ENCODE data around the gene CHKA.

Gene CHKA

DNA sequence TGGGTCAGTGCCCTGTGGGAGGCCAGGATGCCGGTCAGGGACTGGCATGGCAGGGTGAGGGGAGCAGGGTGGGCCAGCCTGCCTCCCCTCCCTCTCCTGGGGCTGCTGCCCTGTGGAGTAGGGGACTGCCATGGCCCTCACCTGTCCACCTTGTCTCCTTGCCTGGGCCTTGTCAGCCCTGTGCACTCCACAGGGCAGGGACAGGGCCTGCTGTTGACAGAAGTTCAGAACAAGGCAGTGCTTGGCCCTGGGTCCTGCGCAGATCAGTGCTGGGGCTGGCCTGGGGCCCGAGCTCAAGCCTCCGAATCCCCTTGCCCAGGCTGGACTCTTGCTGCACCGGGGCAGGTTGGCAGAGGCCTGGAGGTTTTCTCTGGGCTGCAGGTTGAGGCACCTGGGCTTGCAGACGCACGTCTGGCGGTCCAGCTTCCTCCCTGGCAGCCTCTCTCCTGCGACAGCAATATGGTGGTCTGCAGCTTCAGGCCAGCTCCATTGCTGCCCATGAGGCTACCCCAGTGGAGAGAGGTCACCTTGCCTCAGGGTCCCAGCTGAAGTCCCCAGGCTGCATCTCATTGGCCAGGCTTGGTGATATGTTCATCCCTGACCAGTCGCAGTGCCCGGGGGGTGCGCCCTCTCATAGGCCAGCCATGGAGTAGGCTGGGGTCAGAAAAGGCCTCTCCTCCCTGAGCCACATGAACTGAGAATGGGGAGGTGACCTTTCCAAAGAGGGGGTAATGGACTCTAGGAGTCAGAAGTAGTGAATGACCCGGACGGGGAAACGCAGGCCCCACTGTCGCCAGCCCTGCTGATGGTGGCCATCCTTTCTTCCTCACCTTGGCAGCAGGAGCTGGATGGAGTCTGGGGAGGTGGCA, 21.5 kb upstream of the CHKA start:
- no peak for DNase-seq

DNA sequence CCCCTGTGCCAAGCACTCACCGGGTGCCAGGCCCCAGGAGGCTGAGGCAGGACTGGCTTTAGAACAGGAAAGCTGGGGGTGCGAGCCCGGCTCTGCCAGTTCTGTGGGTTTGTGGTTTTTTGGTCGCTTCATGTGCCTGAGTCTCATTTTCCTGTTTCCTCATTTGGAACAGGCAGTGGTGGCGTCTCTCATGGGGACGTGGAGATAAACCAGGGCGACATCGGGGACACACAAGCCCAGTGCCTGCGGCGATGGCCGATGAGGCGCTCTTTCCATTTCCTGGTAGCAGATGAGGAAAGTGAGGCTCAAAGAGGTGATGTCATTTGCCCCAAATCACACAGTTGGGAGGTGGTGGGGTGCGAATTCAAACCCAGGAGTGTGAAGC, 20.8 kb upstream of the CHKA start:
- DNase-seq, result peak; percentile 77

- no peak for DNase-seq
Observed at GRCh38 chr11:68141246-68142027, 20.2 kb upstream of the CHKA start.

DNA sequence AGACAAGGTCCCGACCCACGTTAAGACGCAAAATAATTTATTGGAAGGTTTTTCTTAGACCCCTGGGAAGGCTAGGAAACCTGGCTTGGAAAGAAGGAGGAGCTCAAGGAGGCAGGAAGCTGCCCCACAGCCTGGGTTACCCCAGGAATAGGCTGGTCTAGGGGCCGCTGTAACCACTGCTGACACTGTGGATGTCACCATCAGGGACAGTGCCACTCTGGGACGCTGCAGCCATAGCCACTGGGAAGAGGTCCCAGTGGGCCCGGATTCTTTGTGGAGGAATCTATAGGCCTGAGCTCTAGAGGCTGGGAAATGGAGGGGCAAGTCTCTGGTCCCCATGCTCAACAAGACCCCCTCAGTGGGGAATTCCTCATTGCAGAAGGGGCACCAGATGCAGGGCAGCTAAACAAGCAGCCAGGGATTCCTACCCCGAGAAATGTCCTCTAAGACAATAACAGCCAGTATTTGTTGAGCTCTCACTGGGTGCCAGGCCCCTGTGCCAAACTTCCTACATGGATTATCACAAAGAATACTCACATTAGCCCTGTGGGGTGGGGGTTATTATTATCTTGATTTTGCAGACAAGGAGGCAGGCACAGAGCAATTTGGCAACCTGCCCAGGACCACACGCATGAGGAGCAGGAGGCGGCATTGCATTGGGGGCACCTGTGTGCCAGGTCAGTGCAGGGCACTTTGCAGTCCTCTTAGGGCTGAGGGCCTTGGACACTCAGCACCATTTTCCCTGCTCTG, 19.5 kb upstream of the CHKA start:
- no peak for DNase-seq

GRCh38 chr11:68138237-68138636, 17.0 kb upstream of the CHKA start:
- no peak for DNase-seq

DNA sequence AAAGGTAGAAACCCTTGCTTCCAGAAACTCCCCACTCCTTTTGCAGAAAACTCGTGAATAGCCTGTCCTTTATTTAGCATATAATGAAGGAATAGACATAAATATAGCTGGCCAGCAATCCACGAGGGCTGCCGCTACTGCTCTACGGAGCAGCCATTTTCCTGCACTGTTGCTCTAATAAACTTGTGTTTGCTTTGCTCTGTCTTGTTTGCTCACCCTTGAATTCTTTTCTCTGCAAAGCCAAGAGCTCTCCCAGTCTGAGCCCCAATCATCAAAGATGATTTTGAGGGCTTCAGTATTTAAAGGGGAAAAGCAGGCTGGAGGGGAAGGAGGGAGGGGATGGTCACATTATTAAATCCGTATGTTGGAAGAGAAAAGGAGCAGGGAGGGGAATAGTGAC, 16.6 kb upstream of the CHKA start:
- no peak for DNase-seq

GRCh38 chr11:68136866-68137265, 15.7 kb upstream of the CHKA start:
- no peak for DNase-seq

DNA sequence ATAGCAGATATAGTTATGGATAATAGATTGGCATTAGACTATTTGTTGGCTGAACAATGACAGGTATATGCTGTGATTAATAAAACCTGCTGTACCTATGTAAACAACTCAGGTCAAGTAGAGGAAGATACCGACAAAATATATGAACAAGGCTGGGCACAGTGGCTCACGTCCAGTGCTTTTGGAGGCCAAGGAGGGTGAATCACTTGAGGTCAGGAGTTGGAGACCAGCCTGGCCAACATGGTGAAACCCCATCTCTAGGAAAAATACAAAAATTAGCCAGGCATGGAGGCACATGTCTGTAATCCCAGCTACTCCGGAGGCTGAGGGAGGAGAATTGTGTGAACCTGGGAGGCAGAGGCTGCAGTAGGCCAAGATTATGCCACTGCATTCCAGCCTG, 14.0 kb upstream of the CHKA start:
- DNase-seq, result no peak

- no peak for DNase-seq
Observed at GRCh38 chr11:68133761-68134160, 12.6 kb upstream of the CHKA start.

- no peak for DNase-seq
Observed at GRCh38 chr11:68130121-68130520, 8.9 kb upstream of the CHKA start.

DNA sequence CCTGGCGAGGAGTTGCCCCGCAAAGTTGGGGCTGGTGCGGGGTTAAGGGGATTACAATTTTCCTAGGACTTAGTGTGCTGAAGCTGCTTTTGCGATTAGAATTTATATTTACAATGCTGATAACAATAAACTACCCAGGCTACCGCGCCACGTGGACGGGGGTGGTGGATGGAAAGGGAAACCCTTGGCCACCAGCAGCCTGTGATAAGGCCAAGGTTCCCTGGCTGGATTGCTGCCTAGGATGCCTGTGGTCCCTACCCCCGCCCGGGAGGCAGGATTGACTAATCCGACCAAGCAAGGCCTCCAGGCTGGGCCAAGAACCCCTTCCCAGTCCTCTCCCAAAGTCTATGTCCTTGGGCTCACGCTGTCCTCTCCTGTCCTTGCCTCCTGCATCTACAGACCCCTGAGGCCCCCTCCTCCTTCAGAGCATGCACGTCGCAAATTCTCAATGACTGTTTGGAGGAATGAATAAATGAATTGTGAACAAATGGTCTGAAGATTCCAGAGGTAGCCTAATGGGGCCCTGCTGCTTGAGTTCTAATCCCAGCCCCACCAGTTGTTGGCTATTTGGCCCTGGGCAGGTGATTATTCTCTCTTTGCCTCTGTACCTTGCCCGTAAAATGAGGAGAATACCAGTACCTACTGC, 7.6 kb upstream of the CHKA start:
- DNase-seq, result no peak

- no peak for DNase-seq
Observed at GRCh38 chr11:68127714-68128681, 6.8 kb upstream of the CHKA start.

DNA sequence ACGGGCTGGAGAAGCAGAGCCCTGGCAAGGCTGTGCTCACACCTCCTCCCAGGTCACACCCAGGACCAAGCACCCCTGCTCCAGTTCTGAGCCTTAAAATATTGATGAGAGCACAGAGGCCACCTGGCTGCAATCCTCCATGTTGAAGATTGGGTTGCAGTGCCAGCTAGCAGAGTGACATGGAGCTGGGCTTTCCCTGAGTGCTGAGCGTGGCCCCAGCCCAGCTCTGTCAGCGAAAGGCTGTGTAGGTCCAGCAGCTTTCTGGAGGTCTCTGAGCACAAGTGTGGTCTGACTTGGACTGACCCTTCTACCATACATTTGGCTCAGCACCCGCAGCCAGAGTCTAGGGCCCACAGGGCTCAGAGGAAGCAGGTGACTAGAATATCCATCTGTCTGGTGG, 4.0 kb upstream of the CHKA start:
- DNase-seq, result no peak

DNA sequence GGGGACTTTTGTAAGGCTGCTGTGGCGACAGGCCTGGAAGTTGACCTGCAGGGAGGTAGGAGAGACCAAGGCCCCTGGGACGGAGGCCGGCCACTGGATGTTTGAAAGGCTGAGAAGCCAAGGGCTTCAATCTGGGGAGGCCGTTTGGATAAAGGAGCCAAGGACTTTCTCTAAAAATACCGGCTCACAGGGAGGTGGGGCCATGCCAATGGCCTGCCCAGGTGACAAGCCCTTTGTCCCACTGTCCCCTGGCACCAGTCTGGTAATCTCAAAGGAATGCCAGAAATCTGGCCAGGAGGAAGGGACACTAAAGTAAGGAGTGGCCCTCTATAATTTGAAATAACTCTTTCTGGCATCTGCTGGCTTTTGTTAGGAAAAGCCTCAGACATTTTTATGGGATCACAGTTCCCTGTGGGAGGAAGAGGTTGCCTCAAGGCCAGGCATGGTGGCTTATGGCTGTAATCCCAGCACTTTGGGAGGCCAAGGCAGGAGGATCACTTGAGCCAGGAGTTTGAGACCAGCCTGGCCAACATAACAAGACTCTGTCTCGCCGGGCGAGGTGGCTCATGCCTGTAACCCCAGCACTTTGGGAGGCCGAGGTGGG, 1.9 kb upstream of the CHKA start:
- DNase-seq, result no peak

- DNase-seq, result no peak
Observed at GRCh38 chr11:68120273-68121066, 718 bp downstream of the CHKA start.

DNA sequence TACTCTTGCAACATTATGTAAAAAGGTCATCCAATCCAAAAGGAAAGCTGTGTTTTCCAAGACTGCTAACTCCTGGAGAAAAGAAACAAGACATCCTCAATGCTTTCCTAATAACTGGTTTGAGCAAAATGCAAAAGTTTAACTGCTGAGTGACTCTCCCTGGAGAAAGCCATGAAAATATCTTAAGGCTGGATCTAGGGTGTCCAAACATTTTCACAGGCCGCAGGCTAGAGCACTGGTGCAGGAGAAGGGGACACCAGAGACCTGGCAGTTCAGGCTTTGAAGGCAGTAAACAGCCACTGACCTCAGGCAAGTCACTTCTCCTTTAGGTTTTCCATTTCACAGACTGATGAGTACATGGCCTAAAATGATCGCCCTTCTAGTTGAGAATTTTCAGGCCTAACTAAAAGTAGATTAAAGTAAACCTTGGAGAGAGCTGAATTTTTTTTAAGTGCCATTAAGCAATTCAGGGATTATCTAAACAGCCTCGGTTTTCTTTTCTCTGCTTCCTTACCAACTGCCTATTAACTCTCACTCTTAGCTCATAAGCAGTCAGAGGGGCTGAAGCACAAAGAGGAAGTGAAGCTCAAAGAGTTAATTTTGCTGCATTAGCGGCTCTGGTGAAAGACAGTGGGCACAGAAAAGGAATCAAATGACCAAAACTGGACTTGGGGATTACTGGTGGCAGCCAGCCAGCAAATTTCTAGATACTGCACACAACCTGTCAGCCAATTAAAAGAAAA, 2.3 kb downstream of the CHKA start:
- DNase-seq, result peak; percentile 78

GRCh38 chr11:68117853-68118470, 3.2 kb downstream of the CHKA start:
- no peak for DNase-seq

DNA sequence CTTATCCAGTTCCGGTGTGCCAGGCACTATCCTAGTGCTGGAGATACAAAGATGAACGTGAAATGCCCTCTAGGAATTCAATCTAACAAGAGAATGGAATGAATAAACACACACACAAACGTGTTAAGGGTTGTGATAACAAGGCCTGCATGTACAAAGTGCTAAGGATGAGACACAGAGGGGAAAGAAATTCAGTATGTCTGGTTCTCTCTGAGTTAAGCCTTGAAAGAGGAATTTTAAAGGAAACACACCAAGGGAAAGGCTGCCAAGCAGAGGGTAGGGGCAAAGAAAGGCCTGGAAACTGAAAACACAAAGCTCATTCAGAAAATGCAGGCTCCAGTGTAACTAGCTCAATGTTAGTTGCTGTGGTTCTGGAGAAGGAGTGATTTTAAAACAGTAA, 4.2 kb downstream of the CHKA start:
- no peak for DNase-seq

- DNase-seq, result no peak
Observed at GRCh38 chr11:68116126-68116525, 5.1 kb downstream of the CHKA start.
